Measurements from ENCODE around the gene FOXN4. TPM values are rescaled to one million over a fixed set of nuclear protein-coding genes. Genes with fewer than 3 reads are reported as not detected.

FOXN4 gene
- total RNA-seq, 1 experiment from 2014 or later, result 0.52 TPM

DNA sequence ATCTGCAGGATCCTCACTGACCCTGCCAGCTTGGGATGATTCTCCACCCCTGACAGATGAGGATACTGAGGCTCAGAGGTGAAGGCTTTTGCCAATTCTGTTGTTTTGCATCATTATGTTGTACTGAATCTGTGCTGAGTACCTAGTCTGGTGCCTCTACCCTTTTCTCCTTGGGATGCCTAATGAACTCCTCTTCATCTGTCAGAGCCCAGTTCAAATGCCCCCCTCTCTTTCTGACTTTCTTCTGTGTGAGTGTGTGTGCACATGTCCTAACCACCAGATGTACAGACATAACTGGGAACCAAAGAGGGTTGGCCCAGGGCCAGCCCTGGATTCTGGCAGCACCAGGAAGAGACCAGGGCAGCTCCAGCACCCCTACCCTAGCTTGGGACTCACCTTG, 22.8 kb downstream of the FOXN4 start (continued):
- TF ChIP-seq, protein P1, sequence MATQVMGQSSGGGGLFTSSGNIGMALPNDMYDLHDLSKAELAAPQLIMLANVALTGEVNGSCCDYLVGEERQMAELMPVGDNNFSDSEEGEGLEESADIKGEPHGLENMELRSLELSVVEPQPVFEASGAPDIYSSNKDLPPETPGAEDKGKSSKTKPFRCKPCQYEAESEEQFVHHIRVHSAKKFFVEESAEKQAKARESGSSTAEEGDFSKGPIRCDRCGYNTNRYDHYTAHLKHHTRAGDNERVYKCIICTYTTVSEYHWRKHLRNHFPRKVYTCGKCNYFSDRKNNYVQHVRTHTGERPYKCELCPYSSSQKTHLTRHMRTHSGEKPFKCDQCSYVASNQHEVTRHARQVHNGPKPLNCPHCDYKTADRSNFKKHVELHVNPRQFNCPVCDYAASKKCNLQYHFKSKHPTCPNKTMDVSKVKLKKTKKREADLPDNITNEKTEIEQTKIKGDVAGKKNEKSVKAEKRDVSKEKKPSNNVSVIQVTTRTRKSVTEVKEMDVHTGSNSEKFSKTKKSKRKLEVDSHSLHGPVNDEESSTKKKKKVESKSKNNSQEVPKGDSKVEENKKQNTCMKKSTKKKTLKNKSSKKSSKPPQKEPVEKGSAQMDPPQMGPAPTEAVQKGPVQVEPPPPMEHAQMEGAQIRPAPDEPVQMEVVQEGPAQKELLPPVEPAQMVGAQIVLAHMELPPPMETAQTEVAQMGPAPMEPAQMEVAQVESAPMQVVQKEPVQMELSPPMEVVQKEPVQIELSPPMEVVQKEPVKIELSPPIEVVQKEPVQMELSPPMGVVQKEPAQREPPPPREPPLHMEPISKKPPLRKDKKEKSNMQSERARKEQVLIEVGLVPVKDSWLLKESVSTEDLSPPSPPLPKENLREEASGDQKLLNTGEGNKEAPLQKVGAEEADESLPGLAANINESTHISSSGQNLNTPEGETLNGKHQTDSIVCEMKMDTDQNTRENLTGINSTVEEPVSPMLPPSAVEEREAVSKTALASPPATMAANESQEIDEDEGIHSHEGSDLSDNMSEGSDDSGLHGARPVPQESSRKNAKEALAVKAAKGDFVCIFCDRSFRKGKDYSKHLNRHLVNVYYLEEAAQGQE (IDR thresholded peaks at IDR 0.05; ENCODE audit: low read depth), result no peak
- no peak for TF ChIP-seq POLR2AphosphoS5 (IDR thresholded peaks at IDR 0.05; ENCODE audit: low read depth, low read length)
- TF ChIP-seq JUND (IDR thresholded peaks at IDR 0.05), result no peak

GRCh38 chr12:109284392-109284791, 24.7 kb downstream of the FOXN4 start:
- Histone ChIP-seq H3K27me3 (ENCODE audit: insufficient read depth, low read length) (no peaks in the 10 kb centered on the region), H3K4me2 (ENCODE audit: low read length) (no peak overlapping the region), H2AFZ (ENCODE audit: low read depth, low read length, poor library complexity, severe bottlenecking) (no peak overlapping the region), H3K27ac (ENCODE audit: low read depth, low read length) (no peak overlapping the region), H3K4me1 (ENCODE audit: control insufficient read depth in 1 of 2, insufficient read depth in 2 of 2, low read length in 2 of 2) (no peaks in the 10 kb centered on the region), H3K36me3 (ENCODE audit: control insufficient read depth in 1 of 2, insufficient read depth in 2 of 2, low read length in 2 of 2) (no peaks in the 10 kb centered on the region), H3K79me2 (ENCODE audit: insufficient read depth, low read length) (no peaks in the 10 kb centered on the region), H3K4me3 (replicated peaks in 1 of 2; ENCODE audit: low read depth in 1 of 2, low read length in 2 of 2) (no peak overlapping the region), H3K9ac (ENCODE audit: low read length) (no peak overlapping the region), H4K20me1 (ENCODE audit: insufficient read depth) (no peaks in the 10 kb centered on the region), H3K9me2 (ENCODE audit: insufficient read depth) (no peaks in the 10 kb centered on the region), H3K9me3 (ENCODE audit: control insufficient read depth in 1 of 2, insufficient read depth in 1 of 2, low read depth in 1 of 2, low read length in 2 of 2) (no peaks in the 10 kb centered on the region)
- ChIA-PET CTCF (no interaction called here), RAD21 (ENCODE audit: low non-redundant PET in 1 of 2, low total read pairs in 2 of 2, uncharacterized antibody in 2 of 2, unreplicated experiment in 2 of 2) (no interaction called here), POLR2A (no interaction called here)
- no peak for DNase-seq (ENCODE audit: low read depth, low spot score)
- intact Hi-C loops (cut with micrococcal nuclease), result no loop called here
- TF ChIP-seq, protein P2, sequence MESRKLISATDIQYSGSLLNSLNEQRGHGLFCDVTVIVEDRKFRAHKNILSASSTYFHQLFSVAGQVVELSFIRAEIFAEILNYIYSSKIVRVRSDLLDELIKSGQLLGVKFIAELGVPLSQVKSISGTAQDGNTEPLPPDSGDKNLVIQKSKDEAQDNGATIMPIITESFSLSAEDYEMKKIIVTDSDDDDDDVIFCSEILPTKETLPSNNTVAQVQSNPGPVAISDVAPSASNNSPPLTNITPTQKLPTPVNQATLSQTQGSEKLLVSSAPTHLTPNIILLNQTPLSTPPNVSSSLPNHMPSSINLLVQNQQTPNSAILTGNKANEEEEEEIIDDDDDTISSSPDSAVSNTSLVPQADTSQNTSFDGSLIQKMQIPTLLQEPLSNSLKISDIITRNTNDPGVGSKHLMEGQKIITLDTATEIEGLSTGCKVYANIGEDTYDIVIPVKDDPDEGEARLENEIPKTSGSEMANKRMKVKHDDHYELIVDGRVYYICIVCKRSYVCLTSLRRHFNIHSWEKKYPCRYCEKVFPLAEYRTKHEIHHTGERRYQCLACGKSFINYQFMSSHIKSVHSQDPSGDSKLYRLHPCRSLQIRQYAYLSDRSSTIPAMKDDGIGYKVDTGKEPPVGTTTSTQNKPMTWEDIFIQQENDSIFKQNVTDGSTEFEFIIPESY (IDR thresholded peaks at IDR 0.05; ENCODE audit: extremely low read depth, insufficient replicate concordance, low read length), result no peak
- TF ChIP-seq, protein P1 (IDR thresholded peaks at IDR 0.05; ENCODE audit: low read depth), result no peak
- no peak for TF ChIP-seq TCF7L2 (IDR thresholded peaks at IDR 0.05; ENCODE audit: borderline replicate concordance, extremely low read depth, insufficient read depth, insufficient read length)
- TF ChIP-seq EZH2 (IDR thresholded peaks at IDR 0.05), result no peak
- no peak for TF ChIP-seq SRF (IDR thresholded peaks at IDR 0.05; ENCODE audit: low read depth)
- no peak for TF ChIP-seq EGR1 (IDR thresholded peaks at IDR 0.05; ENCODE audit: low read depth)
- TF ChIP-seq POLR2AphosphoS5 (IDR thresholded peaks at IDR 0.05; ENCODE audit: low read depth, low read length), result no peak
- TF ChIP-seq ZNF274 (IDR thresholded peaks at IDR 0.05; ENCODE audit: low read depth, low read length), result no peak
- ATAC-seq, result no peak
- no TSS peak for BruUV-seq (replicated peaks)

All from HCT116 (cell line).